HG03469 (cell line): ENCODE data around the gene SYP.
"Not testable (repeated sequence)": the region's sequence is repeated elsewhere in the genome, so short reads cannot be mapped to it uniquely, and the experiment has no call there.

Experiments
- ATAC-seq: cut with Tn5 transposase; IDR thresholded peaks from one replicate; pipeline ENCODE4 v1.9.1; 2021; ENCODE audit warnings: mild to moderate bottlenecking, moderate library complexity, moderate number of reproducible peaks; ENCODE audit not compliant: unreplicated experiment

Gene SYP

DNA sequence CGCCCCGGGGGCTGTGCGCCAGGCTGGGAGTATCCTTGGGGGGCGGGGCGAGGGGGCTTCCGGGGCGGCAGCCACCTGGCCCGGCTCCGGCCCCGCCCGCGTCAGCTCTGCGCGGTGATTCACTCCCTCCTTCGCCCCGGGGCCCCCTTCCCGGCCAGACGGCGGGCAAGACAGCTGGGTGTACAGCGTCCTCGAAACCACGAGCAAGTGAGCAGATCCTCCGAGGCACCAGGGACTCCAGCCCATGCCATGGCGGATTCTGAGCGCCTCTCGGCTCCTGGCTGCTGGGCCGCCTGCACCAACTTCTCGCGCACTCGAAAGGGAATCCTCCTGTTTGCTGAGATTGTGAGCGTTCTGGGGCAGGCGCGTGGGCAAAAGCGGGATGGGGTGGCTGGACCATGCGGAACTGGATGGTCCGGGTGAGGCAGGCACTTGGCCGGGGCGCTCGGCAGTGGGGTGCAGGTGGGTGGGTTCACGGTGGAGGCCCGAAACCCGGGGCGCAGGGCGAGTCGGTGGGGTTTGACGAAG, 28.2 kb downstream of the SYP start, which contains the start of gene PLP2:
Gene PLP2, plus strand, starts transcription at position 147 of the 528 bp plus-strand sequence. Its CDS starts 103 bp downstream, at position 250.
- no peak for ATAC-seq

DNA sequence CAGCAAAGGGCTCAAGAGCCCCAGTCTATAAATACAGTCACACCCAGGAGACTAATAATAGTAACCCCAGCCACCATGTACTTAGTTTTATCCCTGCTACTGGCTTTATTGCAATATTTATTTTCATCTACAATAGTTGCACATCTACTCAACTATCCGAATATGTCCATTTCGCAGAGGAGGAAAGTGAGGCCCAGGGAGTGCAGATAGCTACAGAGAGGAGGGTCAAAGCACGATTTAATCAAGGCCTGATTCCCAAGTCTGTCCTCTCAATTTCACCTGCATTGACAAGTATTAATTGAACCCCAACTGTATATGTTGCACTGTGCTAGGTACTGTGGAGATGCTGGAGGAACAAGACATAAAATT, 32.3 kb downstream of the SYP start:
- no peak for ATAC-seq

DNA sequence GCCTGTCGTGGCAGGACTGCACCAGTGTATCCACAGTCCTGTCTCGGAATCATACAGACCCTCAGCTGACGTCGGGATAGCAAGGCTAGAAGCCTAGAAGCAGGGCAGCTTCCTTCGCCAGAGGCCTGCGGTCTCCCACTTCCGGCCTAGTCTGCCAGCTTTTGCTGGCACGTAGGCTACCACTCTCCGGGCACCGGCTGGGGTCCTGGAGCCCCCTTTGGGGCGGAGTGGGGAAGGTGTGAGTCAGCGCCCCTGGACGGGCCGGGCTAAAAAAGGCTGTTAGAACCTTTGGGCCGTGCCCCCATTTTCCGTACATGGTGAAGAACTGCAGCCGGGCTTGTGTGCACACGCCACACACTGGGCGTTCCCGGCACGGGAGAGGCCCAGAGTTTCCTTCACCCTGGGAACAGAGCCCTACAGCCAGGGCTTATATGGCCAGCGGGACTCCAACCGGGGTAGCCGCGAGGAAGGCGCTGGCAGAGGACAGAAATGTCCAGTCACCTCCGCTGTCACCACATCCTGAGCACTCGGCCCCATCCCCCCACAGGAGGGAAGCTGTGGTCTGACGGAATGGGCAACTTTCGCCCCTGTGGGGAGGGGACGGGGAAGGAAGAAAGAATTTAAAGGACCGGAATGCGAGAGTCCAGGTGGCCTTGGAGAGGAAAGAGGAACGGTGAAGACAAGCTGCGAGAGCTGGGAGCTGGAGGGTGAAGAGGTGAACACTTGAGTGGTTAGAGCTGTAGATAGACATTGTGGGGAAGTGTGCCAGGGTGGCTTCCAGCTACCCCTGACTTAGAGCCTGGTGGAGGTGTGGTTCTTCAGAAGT, 32.9 kb downstream of the SYP start:
- ATAC-seq: no peak

DNA sequence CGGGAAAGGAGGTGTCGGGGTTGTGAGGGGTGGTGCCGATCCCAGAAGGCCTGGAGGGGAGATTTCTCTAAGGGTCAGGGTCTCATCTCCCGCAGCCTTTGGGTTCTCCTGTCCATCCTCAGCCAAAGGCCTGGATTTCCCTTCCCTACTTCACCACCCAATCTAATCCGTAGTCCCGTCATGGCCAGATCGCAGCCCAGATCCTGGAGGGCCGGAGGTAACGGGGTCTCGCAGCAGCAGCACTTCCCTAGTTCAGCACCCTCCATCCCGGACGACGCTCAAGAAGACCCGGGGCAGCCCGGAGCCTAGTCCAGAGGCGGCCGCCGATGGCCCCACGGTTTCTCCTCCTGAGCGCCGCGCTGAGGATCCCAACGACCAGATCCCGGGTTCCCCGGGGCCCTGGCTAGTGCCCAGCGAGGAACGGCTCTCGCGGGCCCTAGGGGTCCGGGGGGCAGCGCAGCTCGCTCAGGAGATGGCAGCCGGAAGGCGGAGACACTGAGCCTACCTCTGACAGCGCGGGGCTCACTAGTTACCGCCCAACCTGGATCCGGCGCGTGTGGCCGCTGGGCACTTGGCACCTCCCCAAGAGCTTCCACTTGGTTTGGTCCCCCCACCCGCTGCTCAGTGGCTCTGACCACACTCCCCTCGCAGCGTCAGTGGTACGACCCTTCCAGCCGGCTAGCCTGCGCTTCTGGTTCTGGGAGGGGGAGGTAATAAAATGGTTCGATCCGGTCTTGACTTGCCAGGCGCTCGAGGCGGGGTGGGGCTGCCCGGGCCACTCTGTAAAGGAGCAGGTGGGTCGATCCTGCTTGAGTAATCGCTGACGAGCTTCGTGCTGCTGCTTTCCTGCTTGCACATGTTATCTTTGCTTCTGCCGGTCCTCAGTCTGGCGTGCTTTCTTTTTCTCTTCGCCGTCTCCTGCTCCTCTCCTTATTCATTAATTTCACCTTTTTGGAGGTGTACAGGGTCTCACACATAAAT, 33.8 kb downstream of the SYP start:
- ATAC-seq: no peak

DNA sequence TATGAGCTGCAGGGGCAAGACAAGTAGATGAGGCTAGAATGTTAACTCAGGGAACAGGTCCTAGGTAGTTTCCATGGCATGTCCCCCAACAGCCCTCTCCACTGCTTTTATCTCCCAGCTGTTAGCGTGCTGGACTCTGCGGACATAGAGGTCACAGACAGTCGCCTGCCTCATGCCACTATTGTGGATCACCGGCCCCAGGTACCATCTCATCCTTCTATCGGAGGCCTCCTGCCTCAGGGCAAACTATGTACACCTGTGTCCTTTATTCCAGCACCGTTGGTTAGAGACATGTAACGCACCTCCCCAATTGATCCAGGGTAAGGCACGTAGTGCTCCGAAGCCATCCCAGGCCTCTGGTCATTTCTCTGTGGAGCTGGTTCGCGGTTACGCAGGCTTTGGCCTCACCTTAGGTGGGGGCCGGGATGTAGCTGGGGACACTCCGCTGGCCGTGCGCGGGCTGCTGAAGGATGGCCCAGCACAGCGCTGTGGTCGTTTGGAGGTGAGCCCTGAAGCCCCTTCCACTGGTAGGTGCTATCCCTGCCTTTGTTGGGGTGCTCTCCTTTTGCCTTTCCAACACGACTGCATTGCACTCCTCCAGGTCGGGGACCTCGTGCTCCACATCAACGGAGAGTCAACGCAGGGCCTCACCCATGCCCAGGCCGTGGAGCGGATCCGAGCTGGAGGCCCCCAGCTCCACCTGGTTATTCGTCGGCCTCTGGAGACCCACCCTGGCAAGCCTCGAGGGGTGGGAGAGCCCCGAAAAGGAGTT, 35.2 kb downstream of the SYP start:
- no peak for ATAC-seq

DNA sequence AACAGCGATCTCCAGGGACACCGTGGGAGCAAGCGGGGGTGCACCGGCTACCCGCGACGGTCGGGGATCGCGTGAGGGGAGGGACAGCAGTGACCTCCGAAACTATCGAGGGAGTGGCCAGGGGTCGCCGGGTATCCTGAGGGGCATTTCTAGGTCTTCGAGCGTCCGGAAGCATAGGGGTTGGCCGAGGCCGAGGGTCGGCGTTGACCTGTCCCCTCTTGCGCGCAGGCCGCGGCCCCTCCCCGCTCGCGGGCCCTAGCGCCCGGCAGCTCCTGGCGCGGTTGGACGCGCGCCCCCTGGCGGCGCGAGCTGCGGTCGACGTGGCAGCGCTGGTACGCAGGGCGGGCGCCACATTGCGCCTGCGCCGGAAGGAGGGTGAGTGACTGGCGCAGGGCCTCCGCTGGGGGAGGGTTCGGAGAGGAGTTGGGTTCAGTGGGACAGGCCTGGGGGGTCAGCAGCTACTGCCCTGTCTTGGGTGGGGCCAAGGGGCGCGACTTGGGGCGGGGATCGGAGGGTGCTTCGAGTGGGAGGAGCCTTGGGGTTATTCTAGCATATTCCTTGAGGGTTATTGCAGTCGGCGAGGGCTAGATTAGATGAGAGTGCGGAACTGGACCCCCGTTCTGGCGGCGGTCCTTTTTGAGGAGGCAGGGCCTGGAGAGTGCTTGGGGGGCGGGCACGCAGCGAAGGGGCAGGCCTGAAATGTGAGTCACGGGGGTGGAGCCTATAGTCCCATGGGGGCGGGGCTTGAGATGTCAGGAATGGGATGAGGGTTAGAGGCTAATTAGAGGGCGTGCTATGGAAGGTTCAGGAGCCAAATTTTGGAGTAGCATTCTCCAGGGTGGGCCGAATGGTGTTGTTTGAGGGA, 36.2 kb downstream of the SYP start:
- ATAC-seq: peak; percentile 42

DNA sequence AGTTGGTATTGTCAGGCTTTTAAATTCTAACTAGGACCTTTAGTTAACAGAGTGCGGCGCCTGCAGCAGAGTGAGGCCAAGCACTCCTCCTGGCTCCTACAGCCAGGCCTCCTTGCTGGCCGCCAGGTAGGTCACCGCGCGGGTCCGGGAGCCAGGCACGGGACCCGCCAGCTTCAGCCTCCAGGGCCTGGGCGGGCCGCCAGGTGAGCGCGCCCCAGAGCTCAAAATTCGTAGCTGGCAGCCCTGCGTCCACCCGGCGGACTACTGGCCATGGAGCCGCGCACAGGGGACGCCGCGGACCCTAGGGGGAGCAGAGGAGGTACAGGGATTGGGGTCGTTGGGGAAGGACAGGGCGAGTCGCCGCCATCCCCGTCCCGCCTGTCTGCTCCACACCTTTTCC, 37.4 kb downstream of the SYP start, which contains the start of gene MAGIX:
Gene MAGIX, plus strand, starts transcription at position 139 of the 400 bp plus-strand sequence. Its CDS starts 132 bp downstream, at position 271.
- ATAC-seq: no peak

DNA sequence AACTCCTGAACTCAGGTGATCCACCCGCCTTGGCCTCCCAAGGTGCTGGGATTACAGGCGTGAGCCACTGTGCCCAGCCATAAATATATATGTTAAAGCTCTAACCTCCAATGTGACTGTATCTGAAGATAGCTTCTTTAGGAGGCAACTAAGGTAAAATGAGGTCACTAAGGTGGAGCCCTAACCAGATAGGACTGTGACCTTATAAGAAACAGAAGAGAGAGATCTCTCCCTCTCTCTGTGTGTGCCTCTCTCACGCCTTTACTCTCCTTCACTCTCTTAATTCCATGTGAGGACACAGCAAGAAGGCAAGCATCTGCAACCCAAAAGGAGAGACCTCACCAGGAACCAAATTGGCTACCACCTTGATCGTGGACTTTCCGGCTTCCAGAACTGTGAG, 38.4 kb downstream of the SYP start:
- no peak for ATAC-seq

DNA sequence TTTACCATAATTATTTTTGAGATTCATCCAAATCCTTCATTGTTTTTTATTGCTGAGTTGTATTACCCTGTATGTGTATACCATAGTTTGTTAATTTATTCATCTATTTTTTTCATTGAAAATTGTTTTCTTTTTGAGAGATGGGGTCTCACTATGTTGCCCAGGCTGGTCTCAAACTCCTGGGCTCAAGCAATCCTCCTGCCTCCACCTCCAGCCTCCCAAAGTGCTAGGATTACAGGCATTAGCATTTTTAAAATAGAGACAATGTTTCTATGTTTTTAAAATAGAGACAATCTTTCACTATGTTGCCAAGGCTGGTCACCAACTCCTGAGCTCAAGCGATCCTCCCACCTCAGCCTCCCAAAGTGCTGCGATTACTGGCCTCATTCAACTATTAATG, 39.1 kb downstream of the SYP start:
- ATAC-seq: no peak

DNA sequence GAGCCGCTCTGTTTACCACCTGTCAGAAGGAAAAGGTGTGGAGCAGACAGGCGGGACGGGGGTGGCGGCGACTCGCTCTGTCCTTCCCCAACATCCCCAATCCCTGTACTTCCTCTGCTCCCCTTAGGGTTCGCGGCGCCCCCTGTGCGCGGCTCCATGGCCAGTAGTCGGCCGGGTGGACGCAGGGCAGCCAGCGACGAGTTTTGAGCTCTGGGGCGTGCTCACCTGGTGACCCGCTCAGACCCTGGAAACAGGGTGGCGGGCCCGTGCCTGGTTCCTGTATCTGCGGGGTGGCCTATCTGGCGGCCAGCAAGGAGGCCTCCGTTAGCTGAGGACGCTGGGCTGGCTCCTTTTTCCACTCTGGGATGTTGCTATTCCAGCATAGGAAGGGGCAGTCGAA, 42.8 kb downstream of the SYP start:
- ATAC-seq: no peak

DNA sequence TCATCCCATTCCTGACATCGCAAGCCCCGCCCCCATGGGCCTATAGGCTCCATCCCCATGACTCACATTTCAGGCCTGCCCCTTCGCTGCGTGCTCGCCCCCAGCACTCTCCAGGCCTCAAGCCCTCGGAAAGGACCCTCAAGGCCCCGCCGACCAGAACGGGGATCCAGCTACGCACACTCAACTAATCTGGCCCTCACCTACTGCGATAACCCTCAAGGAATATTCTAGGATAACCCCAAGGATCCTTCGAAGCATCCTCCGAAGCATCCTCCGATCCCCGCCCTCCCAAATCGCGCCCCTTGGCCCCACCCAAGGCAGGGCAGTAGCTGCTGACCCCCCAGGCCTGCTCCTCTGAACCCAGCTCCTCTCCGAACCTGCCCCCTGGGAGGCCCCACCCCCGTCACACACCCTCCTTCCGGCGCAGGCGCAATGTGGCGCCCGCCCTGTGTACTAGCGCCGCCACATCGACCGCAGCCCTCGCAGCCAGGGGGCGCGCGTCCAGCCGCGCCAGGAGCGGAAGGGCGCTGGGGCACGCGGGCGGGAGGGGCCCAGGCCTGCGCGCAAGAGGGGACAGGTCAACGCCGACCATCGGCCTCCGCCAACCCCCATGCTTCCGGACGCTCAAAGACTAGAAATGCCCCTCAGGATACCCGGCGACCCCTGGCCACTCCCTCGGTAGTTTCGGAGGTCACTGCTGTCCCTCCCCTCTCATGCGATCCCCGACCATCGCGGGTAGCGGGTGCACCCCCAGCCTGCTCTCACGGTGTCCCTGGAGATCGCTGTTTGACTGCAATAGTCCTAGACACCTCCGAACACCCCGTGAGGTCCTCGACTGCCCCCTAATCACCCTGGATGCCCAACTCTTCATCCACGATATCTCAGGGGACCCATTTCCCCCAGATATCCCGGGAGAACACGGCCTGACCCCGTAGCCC, 43.8 kb downstream of the SYP start:
- ATAC-seq: peak; percentile 87

DNA sequence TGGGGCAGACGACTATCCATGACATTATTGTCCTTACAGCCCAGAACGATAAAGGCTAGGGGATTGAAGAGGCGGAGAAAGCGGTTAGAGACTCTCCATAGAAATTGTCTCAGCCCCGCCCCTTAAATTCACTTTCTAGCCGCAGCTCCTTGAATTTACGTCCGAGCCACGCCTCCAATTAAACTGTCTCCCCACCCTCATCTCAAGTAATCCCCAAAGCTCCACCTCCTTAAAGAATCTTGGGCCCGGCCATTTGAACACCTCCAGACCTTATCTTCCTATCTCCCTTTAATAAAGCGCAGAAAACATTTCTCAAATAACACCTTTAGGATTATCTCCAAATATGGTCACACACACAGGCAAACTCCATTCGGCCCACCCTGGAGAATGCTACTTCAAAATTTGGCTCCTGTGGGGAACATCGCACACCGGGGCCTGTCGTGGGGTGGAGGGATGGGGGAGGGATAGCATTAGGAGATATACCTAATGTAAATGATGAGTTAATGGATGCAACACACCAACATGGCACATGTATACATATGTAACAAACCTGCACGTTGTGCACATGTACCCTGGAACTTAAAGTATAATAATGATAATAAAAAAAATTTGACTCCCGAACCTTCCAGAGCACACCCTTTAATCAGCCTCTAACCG, 44.6 kb downstream of the SYP start:
- no peak for ATAC-seq

DNA sequence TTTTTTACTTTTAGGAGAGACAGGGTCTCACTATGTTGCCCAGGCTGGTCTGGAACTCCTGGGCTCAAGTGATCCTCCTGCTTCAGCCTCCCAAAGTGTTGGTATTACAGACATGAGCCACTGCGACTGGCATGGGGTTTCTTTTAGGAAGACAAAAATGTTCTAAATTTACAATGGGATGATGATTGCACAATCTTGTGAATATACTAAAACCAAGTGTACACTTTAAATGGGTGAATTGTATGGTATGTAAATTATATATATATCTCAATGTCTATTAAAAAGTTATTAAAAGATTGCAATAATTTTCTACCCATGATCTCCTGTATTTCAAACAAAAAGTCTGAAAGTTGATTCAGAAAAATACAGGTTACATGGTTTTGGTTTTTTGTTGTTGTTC, 46.5 kb downstream of the SYP start:
- no peak for ATAC-seq

DNA sequence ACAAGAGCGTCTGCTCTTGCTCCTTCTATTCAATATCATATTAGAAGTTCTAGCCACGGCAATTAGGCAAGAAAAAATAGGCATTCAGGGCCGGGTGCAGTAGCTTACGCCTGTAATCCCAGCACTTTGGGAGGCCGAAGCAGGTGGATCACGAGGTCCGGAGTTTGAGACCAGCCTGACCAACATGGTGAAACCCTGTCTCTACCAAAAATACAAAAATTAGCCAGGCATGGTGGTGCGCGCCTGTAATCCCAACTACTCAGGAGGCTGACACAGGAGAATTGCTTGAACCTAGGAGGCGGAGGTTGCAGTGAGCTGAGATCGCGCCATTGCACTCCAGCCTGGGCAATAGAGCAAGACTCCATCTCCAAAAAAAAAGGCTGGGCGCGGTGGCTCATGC, 50.7 kb downstream of the SYP start:
- ATAC-seq: not testable (repeated sequence)

DNA sequence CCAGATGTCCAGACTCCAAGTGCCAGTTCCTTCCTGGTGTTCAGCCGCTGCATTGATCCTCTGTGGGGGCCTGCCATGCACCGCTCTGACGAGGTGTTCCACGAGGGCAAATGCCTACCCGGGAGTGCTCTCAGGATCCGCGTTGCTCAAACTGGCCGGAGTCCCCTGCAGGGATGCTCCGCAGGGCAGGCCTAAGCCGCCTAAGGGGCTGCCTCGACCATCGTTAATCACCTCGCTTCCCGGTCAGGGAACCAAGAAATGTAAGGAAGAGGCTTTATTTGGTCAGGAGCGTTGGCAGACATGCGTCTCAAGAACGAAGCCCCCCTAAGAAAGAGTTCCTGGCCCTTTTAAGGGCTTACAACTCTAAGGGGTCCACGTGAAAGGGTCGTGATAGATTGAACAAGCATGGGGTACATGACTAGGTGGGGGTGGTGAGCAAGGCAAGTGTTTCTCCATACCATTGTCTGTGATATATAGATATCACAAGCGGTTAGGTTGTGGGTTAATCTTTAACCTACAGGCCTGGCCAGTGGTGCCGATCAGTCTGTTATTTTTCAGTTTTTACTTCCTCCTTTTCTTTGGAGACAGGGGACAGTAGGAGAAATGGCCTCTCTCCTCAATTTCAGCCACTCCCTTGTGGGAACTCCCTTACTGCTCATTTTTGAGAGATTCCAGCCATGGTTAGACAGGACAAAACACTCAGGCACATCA, 51.4 kb downstream of the SYP start:
- not testable (repeated sequence) for ATAC-seq

DNA sequence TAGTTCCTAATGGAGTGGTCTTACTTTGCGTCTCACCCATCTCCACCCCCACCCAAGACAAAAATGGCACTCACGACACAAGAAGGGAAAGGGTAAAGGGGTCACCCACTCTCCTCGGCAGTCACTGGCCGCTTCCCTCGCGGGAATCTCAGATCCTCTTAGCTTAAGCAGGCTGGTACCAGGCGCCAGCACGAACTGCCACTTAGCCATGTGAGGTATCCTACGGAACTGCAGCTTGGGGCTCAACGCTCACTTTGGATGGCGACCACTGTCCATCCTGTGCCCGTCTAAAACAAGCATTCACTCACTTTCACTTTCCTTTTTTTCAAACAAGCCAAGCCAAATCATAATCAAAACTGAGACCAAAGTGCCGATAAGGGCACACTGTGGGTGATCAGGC, 52.1 kb downstream of the SYP start:
- ATAC-seq: no peak

DNA sequence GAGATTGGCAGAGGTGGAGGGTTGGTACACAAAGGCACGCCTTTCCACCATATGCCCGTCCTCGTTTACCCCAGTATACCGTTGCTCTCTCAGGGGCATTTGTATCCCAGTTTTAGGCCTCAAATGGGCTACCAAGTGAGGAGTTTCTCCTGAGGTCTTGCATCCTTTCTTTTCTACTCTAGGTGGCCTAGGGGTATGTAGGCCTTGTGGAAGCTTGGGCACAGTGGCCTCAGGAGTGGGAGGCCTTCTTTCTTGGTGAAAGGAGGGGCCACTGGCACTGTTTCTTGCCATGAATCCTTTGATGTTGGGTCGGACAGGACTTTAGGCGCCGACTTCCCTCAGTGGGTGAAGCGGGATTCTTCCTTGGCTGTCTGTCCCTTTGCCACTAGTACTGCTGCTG, 52.7 kb downstream of the SYP start:
- ATAC-seq: no peak
